Measurements from ENCODE around the gene TUBB4B. TPM values are rescaled to one million over a fixed set of nuclear protein-coding genes. Genes with fewer than 3 reads are reported as not detected.

The TUBB4B gene
- total and polyA plus RNA-seq, 2 donors from 2014 or later = 258 to 394 TPM

GRCh38 chr9:137279741-137280473 is 38.8 kb downstream of the TUBB4B start:
- Histone ChIP-seq H3K4me3 (ENCODE audit: low read length in 3 of 3) (no peak overlapping the region), H3K27me3 (ENCODE audit: control insufficient read depth, insufficient read depth, low read length) (no peaks in the 10 kb centered on the region), H3K9ac (ENCODE audit: low read length in 3 of 3) (no peak overlapping the region), H3K36me3 (ENCODE audit: control insufficient read depth in 2 of 3, insufficient read depth in 3 of 3, low read length in 3 of 3) (no peaks in the 10 kb centered on the region), H3K27ac (ENCODE audit: low read depth in 2 of 2, low read length in 2 of 2) (no peak overlapping the region), H3K9me3 (ENCODE audit: control insufficient read depth in 2 of 3, insufficient read depth in 1 of 3, low read length in 3 of 3) (no peaks in the 10 kb centered on the region), H3K4me1 (ENCODE audit: control insufficient read depth in 2 of 3, insufficient read depth in 2 of 3, low read depth in 1 of 3, low read length in 3 of 3) (peaks cover 0 to 23% (median 7%) of the 10 kb centered on the region in 3 donors)
- no peak for FAIRE-seq
- DNase-seq = peak in 2 of 5 donors; percentile 43 to 75
- intact Hi-C loops (cut with DNase I) = no loop called here
- TF ChIP-seq CTCF (IDR thresholded peaks at IDR 0.05; ENCODE audit: borderline replicate concordance, extremely low read depth, insufficient read depth) = no peak

DNA sequence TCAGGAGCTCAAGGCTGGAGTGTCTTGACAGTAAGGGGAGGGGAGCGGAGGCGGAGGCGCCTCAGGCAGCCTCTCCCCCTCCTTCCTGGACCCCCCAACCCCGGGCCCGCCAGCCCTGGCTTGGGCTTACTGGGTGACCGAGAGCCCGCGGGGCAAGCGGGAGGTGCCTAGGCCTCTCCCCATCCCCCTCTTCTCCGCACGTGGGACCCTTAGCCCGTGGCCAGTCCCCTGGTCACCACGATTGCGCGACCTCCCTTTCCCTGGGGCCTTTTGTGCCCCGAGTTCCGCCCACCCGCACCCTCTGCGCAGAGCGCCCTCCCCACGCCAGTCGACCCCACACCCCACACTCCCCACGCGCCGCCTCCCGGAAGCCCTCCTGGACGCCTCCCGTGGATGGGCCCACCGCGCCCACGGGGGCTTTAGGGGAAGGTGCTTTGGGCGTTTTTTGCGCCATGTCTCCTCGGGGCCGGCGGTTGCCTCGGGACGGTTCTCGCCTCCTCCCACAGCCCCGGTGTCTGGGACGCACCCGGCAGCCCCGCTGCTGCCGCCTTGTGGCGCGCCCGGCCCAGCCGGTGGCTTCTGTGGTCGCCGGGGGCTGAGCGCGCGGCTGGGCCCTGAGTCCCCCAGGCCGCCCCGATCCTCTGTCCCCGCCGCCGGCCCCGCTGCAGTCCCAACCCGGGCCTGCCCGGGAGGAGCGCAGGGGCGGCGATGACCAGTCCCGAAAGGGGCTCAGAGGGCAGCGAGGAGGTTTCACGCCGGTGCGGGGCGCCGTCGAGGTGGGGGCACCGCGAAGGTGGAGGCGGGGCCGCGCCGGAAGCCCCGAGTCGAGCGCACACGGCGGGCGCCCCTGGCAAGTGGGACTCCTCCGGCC is 39.6 kb downstream of the TUBB4B start:
- DNase-seq = peak in 3 of 5 donors; percentile 40 to 73 (median 72)
- FAIRE-seq = no peak
- H3K9me3 ChIP-seq (ENCODE audit: control insufficient read depth in 2 of 3, insufficient read depth in 1 of 3, low read length in 3 of 3) = no peaks in the 10 kb centered on the region
- no peak overlapping the region for H3K27ac ChIP-seq (ENCODE audit: low read depth in 2 of 2, low read length in 2 of 2)
- intact Hi-C loops (cut with DNase I) = no loop called here
- H3K27me3 ChIP-seq (ENCODE audit: control insufficient read depth, insufficient read depth, low read length) = no peaks in the 10 kb centered on the region
- H3K4me3 ChIP-seq (ENCODE audit: low read length in 3 of 3) = no peak overlapping the region
- peak; percentile 4 for TF ChIP-seq CTCF (IDR thresholded peaks at IDR 0.05; ENCODE audit: borderline replicate concordance, extremely low read depth, insufficient read depth)
- H3K36me3 ChIP-seq (ENCODE audit: control insufficient read depth in 2 of 3, insufficient read depth in 3 of 3, low read length in 3 of 3) = no peaks in the 10 kb centered on the region
- H3K4me1 ChIP-seq (ENCODE audit: control insufficient read depth in 2 of 3, insufficient read depth in 2 of 3, low read depth in 1 of 3, low read length in 3 of 3) = peaks cover 0 to 19% (median 7%) of the 10 kb centered on the region in 3 donors
- H3K9ac ChIP-seq (ENCODE audit: low read length in 3 of 3) = no peak overlapping the region

- no peak overlapping the region for H3K4me3 ChIP-seq (ENCODE audit: low read length in 3 of 3)
These were observed 40.4 kb downstream of the TUBB4B start for GRCh38 chr9:137281345-137282116.

More at GRCh38 chr9:137281345-137282116, 40.4 kb downstream of the TUBB4B start:
- TF ChIP-seq CTCF (IDR thresholded peaks at IDR 0.05; ENCODE audit: borderline replicate concordance, extremely low read depth, insufficient read depth) = no peak
- Histone ChIP-seq H3K4me1 (ENCODE audit: control insufficient read depth in 2 of 3, insufficient read depth in 2 of 3, low read depth in 1 of 3, low read length in 3 of 3) (peaks cover 0 to 10% (median 6%) of the 10 kb centered on the region in 3 donors), H3K27me3 (ENCODE audit: control insufficient read depth, insufficient read depth, low read length) (no peaks in the 10 kb centered on the region), H3K27ac (ENCODE audit: low read depth in 2 of 2, low read length in 2 of 2) (no peak overlapping the region), H3K9ac (ENCODE audit: low read length in 3 of 3) (no peak overlapping the region), H3K9me3 (ENCODE audit: control insufficient read depth in 2 of 3, insufficient read depth in 1 of 3, low read length in 3 of 3) (no peaks in the 10 kb centered on the region), H3K36me3 (ENCODE audit: control insufficient read depth in 2 of 3, insufficient read depth in 3 of 3, low read length in 3 of 3) (no peaks in the 10 kb centered on the region)
- intact Hi-C loops (cut with DNase I) = no loop called here
- DNase-seq (peak; percentile 21 to 69 (median 54)), FAIRE-seq (no peak)

Data from kidney (tissue), 14 donors.